ENCODE measurements around the gene UACA.
"Not testable (repeated sequence)": the region's sequence is repeated elsewhere in the genome, so short reads cannot be mapped to it uniquely, and the experiment has no call there.

Gene UACA

DNA sequence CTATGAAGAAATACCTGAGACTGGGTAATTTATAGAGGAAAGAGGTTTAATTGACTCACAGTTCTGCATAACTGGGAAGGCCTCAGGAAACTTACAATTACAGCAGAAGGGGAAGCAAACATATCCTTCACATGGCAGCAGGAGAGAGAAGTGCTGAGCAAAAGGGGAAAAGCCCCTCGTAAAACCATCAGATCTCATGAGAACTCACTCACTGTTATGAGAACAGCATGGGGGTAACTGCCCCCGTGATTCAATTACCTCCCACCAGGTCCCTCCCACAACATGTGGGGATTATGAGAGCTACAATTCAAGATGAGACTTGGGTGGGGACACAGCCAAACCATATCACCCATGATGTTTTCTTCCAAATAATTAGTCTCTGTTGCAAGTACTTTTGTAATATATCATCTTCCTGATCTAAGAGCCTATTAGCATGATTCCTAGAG, 147.0 kb downstream of the UACA start:
- DNase-seq, result not testable (repeated sequence)

DNA sequence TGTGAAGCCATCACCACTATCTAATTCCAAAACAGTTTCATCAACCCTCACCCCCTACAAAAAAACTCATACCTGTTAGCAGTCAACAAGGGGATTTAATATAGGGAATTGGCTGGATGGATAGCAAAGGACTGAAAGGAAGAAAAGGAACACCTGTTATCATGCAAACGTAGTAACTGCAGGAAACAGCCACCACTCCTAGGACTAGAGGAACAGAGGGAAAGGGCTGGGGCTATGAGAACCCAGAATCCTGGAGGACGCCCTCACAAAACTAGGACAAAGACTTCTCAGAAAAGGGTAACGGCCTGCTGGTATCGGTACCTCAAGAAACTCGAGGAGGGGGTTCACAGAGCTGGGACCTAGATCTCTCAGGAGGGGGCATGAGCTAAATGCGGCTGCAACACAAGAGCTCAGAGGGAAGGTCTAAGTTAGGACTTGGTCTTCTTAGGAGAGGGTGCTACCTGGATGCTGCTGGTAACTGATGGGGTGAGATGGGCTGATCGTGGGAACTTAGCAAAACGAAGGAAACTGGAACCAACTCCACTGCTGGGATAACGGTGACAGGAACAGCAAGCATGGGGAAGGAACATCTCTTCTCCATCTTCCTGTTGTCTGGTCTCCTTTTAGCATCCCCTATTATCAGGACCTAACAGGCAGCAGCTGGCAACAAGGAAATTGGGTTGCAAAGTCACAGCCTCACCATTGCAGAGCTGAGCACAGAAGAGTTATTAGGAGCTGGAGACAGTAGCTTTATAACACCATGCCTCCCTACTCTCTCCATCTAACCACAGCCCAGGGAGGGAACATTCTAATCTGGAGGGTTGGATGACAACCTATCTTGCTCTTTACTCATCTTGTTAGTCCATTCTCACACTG, 147.7 kb downstream of the UACA start:
- DNase-seq, result no peak

DNA sequence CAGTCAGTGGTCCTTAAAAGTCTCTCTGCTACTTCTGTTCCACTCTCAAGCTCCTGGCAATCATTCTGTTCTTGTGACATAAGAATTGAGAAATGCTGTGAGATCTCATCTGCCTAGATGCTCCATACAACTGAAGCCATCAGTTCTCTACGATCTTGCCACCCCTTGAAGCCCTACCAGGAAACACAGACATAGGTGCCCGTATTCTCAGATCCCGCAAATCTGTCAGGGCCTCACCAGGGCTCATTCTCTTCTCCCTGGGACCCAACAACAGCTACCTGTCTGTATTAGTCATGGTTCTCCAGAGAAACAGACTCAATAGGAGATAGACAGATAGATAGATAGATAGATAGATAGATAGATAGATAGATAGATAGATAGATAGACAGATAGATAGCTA, 149.1 kb downstream of the UACA start:
- DNase-seq, result no peak

DNA sequence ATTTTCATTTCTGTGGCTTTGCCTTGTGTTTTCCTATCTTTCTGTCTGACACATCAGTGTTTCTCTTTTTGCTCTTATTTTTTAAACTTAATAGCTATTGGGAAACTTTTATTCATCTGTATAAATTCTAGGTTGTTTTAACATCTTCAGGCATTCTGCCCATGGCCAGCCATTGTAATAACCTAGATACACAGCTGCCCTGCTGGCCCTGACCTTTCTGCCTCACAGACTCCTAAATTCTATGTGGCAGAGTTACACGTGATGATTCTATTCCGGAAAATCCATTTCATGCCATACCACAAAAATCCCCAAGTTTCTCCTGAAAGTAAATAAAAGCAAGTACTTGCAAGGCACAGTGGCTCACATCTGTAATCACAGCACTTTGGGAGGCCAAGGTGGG, 150.1 kb downstream of the UACA start:
- no peak for DNase-seq

DNA sequence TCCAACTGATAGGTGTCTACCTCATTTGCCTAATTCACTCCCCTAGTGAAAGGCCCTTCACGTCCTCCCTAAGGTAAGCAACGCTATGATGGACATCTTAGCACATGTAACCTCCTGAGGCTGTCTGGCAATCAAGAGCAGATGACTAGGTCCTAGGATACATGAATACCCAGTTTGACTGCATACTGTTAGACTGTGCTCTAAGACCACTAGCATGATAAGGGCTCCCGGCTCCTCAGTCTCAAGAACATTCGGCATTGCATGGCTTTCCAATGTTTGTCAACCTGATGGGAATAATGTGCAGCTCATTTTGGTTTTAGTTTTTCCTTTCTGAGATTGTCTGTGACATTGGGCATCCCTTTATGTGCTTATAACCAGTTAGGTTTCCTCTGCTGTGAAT, 152.1 kb downstream of the UACA start:
- no peak for DNase-seq

DNA sequence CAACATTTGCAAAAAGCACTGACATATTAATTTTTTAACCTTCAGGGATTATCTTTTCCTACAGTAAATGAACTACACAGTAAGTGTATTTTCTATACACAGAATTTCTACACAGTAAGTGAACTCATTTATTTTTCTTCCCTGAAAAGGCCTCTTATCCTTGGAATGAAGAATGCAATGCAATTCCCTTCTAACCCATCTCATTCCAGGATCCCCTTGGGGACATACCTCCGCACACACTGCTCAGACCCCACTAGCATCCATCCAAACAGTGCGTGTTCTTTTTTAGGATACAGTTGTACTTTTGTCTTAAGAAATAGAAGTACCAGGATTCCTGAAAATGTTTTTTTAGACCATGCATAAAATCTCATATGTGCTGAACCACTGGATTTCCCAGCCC, 152.8 kb downstream of the UACA start:
- no peak for DNase-seq

DNA sequence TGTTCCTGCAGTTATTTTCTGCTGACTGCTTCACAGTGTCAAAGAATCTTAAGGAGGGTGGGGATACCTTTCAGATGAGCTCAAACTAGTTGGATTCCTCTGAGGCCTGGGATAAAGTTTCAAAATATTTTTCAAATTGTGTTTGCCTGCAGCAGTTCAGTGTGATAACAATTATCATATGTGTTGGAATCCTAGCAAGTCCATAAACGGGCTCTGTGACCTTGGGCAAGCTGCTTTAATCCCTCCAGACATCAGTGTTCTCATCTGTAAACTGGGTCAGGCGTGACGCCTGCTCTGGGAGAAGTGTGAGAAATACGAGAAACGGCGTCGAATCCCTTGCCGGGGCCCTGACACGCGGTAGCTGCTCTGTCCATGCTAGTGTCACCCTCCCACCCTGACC, 153.5 kb downstream of the UACA start:
- DNase-seq, result no peak

DNA sequence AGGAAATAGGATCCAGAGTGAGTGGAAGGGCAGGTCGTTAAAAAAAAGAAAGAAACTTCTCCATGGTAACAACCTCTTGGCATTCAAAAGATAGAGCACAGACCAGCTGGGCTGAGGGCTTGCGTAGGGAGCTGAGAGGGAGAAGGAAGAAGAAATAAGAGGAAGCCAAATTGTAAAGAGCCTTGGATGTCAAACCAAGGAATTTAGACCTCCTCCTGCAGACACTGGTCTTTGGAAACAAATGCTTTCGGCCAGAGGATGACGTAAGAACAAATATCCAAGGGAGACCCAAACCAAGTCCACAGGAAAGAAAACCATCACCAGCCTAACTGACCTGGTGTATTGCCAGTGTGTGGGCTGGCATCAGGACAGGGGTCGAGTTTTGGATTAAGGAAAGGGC, 155.2 kb downstream of the UACA start:
- no peak for DNase-seq

DNA sequence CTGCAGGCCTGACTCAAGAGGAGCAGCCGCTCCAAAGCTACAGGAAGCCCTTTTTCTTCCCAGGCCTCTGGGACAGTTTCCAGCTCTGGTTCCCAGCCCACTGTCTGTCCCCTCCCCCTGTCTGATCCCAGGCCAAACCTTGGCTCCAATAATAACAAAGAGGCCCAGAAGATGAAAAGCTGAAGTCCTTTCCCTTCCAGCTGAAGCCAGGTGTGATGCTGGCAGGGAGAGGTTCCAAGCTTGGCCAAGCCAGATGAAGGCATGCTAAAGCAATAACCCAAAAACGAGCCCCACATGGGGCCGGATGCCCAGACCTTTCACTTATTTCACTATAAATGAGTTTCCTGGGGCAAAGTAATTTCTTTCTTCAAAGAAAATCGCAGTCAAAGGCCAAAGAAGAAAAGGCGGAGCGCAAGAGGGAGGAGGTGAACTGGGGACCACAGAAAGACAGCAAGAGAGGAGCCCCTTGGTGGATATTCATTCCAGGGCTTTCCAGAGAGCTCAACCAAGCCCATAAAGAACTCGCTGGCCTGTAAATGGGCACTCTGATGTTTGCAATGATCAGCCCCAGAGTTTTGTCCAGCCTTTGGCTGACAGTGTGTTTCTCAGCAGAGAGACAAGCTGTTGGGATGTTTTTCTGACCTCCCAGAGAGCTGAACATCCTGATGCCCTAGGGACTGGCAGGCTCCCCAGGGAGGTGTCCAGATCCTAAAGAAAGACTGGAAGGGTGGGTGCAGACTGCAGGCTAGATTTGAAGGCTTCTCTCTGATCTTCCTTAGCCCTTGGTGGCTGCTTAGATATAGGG, 157.6 kb downstream of the UACA start:
- DNase-seq, result no peak

DNA sequence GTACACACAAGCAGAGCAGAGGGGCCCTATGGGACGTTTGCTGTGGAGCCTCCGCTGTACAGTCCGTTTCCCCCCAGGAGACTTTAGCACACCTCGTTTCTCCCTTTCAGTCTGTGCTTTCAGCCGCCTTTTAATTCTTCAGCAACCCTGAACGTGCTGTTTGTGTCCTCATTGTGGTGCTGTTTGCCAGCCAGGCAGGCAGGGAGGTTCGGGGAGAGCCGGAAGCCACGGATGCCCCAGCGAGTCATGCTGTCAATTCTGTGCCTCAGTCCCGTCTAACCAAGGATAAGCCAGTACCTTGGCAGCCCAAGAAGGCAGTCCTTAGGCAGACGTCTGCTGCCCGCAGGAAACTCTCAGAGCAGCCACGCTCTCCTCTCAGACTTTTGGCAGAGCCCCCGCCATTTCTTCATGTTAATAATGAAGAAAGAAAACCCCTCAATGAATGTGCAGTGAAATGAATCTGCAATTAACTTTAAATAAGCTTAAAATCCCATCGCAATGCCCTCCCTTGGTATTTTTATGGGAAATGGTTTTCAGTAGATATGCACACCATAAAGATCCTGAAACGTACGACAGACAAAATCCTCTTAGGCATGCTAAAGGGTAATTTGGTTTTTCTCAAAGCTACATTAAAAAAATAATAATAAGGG, 158.6 kb downstream of the UACA start:
- DNase-seq, result peak; percentile 72
